LHCN-M2 (cell line): ENCODE measurements around the gene HAPSTR1. TPM values are rescaled to one million over a fixed set of nuclear protein-coding genes. Genes with fewer than 3 reads are reported as not detected.

Source experiments
- total RNA-seq: library from RNA; depleted of rRNA; stranded (reverse); fragments of >200 nt; gene quantifications from 2 replicates; pipeline ENCODE4 v1.2.3, GENCODE V29; 2014; rRNA removed

The HAPSTR1 gene
- total RNA-seq, 1 experiment from 2014 or later, result 49.7 TPM

Other genes with a start within 250 kb of the HAPSTR1 start
- 220 and 222 TPM in 2 replicates for gene CARHSP1, start 222.6 kb upstream of the HAPSTR1 start, total RNA-seq
- not detected in 2 replicates for gene LITAFD, start 209.3 kb upstream of the HAPSTR1 start, total RNA-seq
- gene USP7, start 127.7 kb upstream of the HAPSTR1 start, total RNA-seq, result 29.9 and 38.8 TPM in 2 replicates